Activated T-cell treated with anti-CD3 and anti-CD28 coated beads for 1 hour (primary cell): ENCODE results near the gene EVC.

ENCODE experiments used
- DNase-seq: peaks from one replicate; pipeline ENCODE4 v3.0.0-alpha.2; 2020; ENCODE audit warnings: low read depth

EVC gene

DNA sequence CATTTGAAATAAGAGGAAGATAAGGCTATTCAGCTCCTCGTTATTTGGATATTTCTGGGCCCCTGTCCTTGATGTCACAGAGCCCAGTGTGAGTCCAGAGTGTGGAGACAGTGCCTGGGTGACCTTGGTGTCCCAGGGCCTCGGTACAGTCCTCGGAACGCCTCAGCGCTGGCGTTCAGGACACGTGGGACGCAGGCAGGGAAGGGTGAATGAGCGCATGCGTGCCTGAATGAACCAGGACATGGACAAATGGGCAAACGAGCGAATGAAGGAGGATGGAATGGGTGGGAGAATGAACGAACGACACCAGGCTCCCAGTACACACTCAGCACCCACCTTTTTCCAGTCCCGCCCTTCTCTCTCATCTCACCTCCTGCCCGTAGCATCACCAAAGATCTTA lies 44.2 kb downstream of the EVC start:
- DNase-seq, result no peak

DNA sequence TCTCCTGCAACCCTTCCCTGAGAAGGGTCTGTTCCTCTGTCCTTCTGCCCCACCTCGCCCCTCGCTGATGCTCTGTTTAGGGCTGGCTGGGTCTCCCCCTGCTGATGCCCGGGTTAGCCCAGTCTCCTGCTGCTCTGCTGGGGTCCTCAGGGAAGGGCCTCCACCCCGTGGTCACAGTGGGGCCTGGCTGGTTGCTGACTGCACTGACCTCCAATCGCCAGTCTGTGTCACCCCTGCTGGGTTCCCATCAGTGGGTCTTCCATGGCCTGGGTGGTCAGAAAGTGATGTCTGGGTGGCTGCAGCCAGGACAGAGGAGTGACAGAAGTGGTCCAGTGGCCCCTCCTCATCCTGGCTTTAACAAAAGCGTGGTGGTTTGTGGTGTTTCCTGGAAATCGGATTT lies 44.7 kb downstream of the EVC start:
- DNase-seq, result no peak

DNA sequence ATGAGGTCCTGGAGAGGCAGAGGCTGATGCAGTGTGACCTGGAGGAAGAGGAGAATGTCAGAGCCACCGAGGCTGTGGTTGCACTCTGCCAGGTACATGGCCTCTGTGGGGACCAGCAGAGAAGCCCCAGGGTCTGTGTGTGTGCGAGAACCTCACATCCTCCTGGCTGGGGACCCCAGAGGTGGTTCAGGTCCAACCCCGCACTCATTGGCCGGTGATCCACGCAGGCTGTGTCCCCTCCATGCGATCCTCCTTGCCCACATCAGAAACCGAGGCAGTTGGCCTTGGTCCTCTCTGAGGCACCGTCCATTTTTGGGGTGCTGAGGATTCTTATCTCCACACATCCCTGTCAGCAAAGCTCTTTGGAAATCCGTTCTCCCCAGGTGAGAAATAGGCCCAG lies 45.3 kb downstream of the EVC start:
- no peak for DNase-seq

DNA sequence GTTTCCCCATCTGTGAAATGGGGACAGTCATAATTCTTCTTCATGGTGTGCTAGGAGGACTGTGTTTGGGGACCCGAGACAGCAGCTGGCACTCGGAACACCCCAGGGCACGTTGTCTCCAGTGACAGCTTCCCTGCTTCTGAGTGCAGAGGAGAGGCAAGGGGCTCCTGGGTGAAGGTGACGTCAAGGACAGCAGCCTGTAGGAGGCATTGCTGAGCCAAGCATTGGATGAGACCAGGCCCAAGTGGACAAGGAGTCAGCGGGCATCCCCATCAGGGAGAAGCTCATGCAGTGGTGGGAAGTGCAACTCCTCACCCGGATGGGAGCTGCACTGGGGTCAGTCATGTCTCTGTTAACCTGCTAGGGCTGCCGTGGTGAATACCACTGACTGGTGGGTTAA lies 46.1 kb downstream of the EVC start:
- DNase-seq, result no peak

DNA sequence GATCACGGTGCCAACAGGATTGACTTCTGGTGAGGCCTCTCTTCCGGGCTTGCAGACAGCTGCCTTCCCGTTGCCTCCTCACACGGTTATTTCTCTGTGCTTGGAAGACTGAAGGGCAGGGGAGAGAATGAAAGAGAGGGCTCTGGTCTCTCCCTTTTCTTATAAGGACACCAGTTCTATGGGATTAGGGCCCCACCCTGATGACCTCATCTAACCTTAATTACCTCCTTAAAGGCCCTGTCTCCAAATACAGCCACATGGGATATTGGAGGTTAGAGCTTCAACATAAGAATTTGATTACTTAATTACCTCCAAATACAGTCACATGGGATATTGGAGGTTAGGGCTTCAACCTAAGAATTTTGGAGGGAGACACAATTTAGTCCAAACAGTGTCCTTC lies 46.5 kb downstream of the EVC start:
- DNase-seq, result no peak

DNA sequence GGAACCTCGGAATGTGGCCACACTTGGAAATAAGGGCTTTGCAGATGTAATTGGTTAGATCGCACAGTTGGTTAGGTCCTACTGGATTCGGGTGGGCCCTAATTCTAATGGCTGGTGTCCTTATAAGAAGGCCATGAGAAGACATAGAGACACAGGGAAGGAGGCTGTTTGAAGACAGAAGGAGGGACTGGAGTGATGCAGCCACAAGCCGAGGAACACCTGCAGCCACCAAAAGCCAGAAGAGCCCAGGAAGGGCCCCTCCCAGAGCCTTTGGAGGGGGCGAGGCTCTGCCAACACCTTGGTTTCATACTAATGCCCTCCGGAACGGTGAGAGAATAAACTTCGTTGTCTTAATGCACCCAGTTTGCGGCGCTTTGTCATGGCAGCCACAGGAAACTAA lies 47.0 kb downstream of the EVC start:
- DNase-seq, result no peak

DNA sequence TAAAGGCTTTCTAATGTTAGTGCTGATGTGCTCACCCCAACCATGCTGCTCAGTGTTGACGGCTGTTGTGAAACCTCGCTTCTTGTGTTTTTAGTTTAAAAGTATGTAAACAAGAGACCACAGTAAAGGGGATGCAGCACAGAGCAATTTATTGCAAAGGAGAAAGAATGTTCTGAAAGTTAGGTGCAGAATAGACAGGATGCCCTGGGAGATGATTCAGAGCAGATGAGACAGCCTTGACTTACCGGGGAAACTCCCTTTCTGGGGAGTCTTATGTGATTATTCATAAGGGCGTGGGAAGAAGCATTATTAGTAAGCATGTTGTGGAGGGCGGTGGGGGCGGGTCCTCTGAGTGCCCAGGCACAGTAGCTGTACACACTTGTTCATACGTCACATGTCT lies 47.7 kb downstream of the EVC start:
- DNase-seq, result no peak

DNA sequence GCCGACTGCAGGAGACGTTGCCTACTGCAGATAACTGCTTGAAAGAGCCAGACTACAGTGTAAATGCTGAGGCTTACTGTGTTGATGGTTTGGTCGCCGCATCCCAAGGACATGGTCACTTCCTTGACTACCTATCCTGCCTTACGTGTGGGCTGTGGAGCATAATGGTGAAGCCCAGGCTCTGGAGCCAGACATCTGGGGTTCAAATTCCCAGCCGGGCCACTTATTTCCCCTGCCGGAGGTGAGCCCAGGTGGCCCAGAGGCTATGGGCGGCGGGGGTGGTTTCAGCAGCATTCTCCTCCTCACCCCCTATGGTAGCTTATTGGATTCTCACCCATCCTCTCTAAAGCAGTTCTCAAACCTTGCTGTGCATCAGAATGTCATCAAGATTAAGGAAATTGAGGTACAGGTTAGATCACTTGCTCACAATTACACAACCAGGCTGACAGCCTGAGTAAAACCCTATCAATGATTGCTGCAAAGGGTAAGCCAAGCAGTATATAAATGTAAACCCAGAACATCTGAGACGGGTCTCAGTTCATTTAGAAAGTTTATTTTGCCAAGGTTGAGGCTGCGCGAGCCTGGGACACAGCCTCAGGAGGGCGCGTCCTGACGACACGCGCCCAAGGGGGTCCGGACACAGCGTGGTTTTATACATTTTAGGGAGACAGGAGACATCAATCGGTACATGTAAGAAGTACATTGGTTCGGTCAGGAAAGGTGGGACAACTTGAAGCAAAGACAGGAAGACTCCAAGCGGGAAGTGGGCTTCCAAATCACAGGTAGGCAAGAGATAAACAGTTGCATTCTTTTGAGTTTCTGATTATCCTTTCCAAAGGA lies 48.5 kb downstream of the EVC start:
- DNase-seq, result no peak

DNA sequence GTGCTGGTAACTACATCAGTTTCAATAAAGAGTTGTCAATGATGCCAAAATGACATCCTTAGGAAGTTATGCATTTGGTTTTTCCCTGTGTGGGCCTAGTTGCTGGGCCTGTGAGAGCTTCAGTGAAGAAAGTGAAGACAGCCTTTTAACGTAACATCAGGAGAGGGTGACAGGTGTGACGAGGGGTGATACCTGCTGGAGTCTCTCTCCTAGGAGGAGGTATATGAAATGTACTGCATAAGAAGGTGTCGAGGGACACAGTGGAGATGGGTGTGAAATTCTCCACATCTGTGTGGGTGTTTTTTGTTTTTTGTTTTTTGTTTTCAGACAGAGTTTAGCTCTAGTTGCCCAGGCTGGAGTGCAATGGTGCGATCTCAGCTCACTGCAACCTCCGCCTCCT lies 49.2 kb downstream of the EVC start:
- no peak for DNase-seq

DNA sequence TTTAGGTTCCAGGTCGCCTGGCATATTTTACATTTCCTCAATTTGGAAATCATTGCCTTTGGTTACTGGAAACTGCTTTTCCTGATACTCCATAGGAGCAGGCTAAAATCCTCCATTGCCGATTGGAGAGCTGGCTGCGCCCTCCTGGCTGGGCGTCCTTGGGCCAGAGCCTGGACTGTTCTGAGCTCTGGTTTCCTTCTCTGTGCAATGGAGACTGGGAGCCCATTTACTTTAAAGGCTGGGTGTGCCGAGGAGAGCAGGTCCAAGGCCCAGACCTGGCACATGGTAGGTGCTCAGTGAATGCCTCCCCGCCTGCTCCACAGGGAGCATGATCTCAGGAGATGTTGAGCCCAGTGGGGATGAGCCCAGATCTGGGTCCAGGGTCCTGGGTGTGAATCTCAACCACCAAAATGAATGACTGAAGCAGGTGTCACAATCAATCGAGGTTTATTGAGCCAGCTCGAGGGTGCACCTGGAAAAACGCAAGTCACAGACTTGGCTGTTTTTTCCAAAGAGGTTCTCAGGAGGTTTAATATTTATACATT lies 50.0 kb downstream of the EVC start:
- DNase-seq, result no peak

DNA sequence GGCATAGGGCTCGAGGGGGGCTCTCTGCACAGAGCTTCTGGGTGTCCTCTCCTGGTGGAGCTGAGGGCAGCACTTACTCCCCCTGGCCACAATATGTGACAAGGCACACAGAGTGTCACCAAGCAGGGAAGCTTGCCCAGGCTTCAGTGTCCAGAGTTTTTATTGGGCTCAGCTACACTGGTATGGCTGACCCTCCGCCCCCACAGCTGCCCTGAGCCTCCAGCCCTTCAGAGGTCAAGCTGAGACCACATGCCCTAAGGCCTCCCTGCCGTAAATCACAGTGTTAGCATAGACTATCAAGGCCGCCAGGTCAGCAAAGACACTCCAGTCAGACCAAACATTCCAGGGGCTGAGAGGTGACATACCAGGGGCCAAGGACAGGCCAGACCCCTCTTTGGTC lies 59.0 kb downstream of the EVC start:
- no peak for DNase-seq

DNA sequence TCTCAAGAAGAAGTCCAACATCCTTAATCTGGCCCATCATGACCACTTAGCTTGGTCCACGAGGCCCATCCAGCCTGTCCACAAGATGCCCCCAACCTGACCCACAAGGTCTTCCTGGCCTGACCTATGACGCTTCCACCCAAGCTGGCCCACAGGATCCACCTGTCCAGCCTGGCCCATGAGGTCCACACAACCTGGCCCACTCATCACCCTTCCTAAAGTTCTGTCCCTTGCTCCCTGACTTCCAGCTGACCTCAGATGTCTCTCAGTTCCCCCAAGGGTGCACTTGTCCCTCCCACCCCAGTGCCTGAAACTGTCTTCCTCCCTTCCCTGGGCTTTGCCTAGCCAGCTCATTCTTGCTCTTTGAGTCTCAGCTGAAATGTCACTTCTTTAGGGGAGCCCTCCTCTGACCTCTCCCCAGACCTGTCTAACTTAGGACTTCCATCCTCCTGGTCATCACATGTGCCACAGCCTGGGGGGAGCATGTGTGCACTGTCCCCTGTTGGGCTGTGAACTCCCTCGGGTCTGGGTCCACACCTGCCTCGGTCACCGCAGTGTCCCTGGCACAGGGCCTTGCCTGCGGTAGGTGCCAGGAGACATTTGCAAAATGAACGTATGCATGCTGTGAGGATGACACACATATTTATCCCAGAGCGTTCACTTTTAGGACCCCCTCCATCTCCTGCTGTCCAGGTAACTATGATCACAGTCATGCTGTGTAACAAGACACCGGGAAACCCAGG lies 61.7 kb downstream of the EVC start:
- DNase-seq, result no peak

DNA sequence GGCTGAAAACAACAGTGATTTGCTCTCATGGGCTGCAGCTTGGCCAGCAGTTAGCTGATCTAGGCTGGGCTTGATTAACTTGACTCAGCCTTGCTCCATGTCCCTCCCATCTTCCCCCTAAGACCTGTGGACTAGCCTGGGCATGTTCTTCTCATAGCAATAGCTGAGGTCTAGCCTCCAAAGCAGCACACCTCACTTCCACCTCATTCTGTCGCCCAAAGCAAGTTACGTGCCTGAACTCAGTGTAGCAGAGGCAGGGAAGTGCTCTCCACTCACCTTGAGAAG lies 62.2 kb downstream of the EVC start:
- DNase-seq, result no peak

DNA sequence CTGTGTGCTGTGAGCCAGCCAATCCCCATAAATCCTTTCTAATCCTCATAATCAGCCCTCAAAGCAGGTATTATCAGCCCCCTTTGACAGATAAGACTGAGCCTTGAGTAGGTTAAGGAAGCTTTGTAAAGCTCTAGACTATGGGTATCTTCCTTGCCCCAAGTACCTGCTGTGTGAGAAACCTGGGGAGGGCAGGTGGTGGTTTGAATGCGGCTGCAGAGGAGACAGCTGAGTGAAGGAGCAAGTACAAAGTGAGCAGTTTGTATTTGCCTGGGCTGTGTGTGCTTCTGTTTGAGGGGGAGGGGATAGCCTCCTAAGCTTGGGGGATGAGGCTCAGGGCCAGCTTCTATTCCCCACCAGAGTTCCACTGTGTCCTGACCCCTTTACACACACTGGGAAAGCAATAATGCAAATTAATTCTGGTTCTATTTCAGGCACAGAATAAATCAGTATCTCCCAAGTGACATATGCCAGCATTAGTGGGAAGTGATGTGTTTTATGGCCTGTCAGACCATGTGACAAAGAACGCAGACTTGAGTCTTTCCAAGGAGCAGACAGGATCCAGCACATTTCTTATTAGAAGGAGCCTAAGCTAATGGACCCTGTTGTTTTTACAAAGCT lies 63.5 kb downstream of the EVC start:
- DNase-seq, result no peak

DNA sequence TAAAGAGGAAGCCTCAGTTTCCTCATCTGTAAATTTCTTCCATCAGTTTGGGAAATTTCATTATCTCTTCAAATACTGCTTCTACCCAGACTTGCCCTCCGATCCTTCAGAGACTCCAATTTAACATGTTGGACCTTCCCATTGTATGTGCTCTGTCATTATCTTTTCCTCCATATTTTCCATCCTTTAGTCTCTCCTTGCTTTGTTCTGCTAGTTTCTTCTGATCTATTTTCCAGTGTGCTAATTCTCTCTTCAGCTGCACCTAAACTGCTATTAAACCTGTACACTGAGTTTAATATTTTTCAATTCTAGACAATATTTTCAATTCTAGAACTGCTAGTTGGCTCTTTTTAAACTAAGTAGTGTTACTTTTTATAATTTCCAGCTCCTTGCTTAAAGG lies 65.5 kb downstream of the EVC start:
- DNase-seq, result no peak

DNA sequence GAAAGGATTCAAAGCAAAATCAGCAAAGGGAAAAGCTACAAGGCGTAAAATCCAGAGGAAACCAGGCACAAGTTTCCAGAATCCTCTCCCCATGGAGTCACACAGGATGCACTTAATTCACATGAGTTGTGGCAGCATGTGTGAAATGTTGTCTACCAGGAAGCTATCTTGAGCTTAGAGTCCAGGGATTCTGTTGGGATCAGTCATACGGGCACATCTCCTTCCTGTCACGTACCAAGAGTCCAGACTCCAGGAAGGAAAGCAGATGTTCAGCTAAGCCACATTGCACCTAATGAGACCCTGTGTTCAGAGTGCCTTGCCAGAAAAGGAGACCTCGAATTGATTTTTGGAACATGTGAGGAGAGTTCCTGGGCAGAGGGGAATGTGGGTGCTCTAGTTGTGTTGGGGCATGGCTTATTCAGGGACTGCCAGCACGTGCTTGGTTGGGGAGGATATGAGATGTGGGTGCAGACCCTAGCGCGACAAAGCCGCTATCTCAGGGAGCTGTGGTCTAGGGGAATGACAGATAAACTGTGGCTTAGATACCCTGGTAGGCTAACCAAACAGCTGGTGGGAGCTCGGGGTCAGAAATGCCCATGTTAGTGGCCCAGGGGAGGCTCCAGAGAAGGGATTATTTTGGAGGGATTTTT lies 70.0 kb downstream of the EVC start:
- DNase-seq, result no peak

DNA sequence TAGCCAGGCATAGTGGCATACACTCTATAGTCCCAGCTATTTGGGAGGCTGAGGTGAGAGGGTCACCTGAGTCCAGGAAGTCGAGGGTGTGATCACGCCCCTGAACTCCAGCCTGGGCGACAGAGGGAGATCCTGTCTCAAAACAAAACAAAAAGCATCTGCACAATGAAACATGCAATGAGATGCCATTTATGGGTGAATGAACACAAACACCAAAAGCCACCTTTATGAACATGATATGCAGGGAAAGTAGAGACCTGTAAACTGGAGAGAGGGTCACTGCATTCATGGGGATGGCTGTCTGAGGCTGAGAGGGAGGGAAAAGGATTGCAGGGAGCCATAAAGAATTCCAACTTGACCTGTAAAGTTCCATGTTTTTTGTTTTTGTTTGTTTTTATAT lies 70.7 kb downstream of the EVC start:
- DNase-seq, result no peak

DNA sequence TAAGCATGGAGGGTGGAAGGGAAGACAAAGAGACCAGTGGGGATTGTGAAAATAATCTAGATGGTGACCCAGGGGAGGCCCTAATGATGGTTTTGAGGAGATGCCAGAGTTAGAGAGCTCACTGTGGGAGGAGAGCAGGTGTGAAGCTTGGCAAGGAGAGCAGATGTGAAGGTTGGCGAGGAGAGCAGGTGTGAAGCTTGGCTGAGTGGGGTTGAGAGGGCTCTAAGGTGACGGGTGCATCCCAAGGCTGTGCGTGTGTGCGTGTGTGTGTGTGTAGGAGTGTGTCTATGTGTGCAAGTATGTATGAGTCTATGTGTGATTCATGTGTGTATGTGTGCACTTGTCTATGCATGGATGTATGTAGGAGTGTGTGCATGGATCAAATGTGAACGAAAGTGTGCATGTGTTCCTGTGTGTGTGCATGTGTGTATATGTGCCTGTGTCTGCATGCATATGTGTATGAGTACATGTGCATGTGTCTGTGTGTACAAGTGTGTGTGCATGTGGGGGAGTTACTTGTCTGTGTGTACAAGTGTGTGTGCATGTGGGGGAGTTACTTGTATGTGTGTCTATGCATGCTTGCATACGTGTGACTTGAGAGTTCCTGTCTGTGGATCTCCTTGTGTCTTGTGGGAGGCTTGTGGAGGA lies 72.0 kb downstream of the EVC start:
- no peak for DNase-seq

DNA sequence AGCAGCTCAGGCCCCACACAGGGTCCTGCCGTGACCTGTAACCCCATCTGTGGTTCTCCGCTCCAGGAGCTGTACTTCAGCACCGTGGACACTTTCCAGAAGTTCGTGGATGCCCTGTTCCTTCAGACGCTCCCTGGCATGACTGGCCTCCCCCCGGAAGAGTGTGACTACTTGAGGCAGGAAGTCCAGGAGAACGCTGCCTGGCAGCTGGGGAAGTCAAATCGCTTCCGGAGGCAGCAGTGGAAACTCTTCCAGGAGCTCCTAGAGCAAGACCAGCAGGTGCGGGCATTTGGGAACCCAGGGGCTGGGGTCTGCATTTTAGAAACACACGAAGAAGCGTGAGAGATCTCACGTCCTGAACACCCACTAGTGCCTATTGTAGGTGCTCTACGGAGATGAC lies 72.5 kb downstream of the EVC start:
- DNase-seq, result no peak

DNA sequence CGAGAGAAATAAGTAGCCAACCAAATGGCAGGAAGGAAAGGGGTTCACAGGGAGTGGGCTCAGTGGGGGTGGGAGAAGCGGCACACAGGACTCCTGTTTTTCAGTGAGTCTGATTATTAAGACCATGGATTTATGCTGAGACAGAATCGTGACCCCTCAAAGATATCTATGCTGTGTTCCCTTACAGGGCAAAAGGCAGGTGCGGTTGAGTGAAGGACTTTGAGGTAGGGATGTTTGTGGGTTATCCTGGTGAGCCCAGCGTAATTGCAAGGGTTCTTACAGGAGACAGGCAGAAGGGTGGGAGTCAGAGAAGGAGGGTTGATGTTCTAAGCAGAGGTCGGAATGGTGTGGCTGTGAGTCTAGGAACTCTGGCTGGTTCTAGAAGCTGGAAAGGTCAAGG lies 73.0 kb downstream of the EVC start:
- DNase-seq, result no peak

DNA sequence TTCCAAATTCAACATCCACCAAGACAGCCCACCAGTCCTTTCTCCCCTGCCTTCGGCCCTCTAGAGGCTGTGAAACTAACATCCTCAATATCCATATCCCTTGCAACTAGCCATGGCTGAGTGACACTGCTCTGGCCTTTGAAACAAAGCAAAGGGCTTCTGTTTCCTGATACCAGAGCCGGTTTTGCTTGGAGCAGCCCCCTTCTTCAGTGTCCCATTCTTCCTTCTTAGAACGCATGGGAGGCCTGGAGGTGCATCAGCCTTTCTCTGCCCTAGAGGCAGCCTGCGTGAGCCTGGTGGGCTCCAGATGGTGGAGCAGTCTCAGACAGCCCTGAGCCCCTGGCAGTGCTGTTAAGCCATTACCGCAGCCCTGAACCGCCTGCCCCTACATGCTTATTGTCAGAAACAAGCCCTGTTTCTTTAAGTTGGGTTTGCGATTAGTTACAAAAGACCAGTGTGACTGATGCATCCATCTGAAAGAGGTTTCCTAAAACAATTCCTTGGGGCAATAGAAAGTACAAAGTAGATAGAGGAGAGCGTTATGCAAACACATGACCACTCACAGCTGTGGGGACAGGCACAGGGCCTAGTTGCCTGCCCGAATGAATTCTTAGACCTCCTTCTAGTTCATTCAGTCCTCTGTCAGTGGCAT lies 74.1 kb downstream of the EVC start:
- DNase-seq, result no peak
